HepG2 (cell line): ENCODE data around the gene INHBA.

Experiments used
- CEBPZ ChIP-seq: IDR thresholded peaks from 2 replicates; pipeline ENCODE4 v1.6.1; 2012; ENCODE audit warnings: low read length, improper control_type of control experiment
- MAZ ChIP-seq, 2 experiments: sonication (generic) in 1 of 2; formaldehyde crosslinking in 1 of 2; IDR thresholded peaks; 2 replicates each; pipeline versions ENCODE4 v1.5.0 to v1.6.1; 2012 to 2020; ENCODE audit warnings: low read depth in 2 of 2, mild to moderate bottlenecking in 2 of 2, borderline replicate concordance in 1 of 2, improper control_type of control experiment in 1 of 2, low read length in 1 of 2, missing genetic modification reagents in 1 of 2, moderate library complexity in 1 of 2

- TF ChIP-seq MAZ (IDR thresholded peaks at IDR 0.05; ENCODE audit: borderline replicate concordance, low read depth, low read length) (no peak), MAZ (CRISPR knock-in tag; IDR thresholded peaks at IDR 0.05; ENCODE audit: low read depth) (no peak), CEBPZ (no peak)
Observed at GRCh38 chr7:41698726-41699125, 4.2 kb downstream of the INHBA start.
